Measurements from ENCODE around the gene MTX1. TPM values are rescaled to one million over a fixed set of nuclear protein-coding genes. Genes with fewer than 3 reads are reported as not detected.

The MTX1 gene
- total and polyA plus RNA-seq, 2 donors (not counting 1 experiment from before 2014, with no cell fraction given), result 42.2 to 46.6 TPM

DNA sequence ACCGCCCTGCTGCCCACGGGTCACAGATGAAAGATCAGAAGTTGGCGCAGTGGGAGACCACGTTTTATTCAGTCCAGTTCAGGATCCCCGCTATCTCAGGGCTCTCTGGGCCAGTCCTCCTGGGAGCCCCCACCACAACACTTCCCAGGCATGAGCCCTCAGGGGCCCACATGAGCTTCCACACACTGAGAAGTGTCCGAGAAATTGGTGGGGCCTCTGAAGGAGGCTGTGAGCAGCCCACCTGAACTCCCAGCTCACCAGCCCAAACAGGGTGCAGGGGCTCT lies 22.8 kb upstream of the MTX1 start:
- Histone ChIP-seq H2AFZ (ENCODE audit: low read length) (no peak overlapping the region), H3K9ac (ENCODE audit: insufficient read depth, low read length) (no peak overlapping the region), H4K20me1 (ENCODE audit: control insufficient read depth, extremely low read depth, insufficient read depth, low read length) (no peaks in the 10 kb centered on the region), H3K36me3 (ENCODE audit: control insufficient read depth, insufficient read depth, low read length) (peaks cover 5% of the 10 kb centered on the region), H3K4me3 (replicated peaks in 1 of 4; ENCODE audit: control extremely low read depth in 1 of 4, insufficient read depth in 1 of 4, low read depth in 3 of 4, low read length in 4 of 4) (no peak overlapping the region), H3K27ac (ENCODE audit: insufficient read depth, low read length) (no peak overlapping the region), H3K9me3 (ENCODE audit: control insufficient read depth, insufficient read depth, low read depth, low read length) (no peaks in the 10 kb centered on the region), H3K79me2 (ENCODE audit: control insufficient read depth, insufficient read depth, low read length) (no peaks in the 10 kb centered on the region), H3K27me3 (ENCODE audit: control insufficient read depth, insufficient read depth, low read length) (no peaks in the 10 kb centered on the region), H3K4me2 (ENCODE audit: extremely low read depth, insufficient read depth, low read length) (no peak overlapping the region), H3K4me1 (ENCODE audit: control insufficient read depth, extremely low read depth, insufficient read depth, low read length) (no peaks in the 10 kb centered on the region)
- DNase-seq (ENCODE audit: low read depth in 2 of 2), result no peak
- TF ChIP-seq EZH2 (IDR thresholded peaks at IDR 0.05; ENCODE audit: low read length, missing control alignments) (no peak), CTCF (conservative IDR thresholded peaks at IDR 0.05 in 1 of 2, IDR thresholded peaks at IDR 0.05 in 1 of 2; ENCODE audit: low read depth in 1 of 2, low read length in 2 of 2) (no peak)

DNA sequence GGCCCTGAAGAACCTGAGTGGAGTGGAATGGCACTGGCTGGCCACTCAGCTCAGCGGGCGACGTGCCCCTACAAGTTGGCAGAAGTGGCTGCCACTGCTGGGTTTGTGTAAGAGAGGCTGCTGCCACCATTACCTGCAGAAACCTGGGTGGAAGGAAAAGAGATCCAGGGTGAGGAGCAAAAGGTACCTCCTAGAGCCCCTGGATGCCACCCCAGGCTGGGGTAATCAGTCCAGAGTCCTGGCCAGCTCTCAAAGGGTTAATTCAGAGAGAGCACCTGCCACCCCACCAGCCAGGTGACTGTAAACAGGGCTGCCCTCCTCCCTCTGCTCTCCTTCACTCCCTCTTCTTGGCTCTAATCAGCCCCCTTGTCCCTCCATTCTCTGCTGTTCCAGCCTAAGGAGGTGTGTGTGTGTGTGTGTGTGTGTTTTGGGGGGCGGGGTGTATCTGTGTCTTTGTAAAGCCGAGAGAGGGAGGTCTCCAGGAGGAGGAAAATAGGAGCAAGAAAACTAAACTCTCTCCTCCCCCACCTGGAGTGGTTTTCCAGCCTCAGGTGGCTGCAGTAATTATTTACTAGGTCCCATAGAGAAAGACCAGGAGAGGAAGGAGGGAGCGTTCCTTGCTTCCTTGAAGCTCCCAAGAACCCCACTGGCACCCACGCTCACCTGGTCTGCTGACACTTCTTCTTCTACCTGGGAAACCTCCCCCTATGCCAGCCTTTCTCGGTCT lies 22.3 kb upstream of the MTX1 start:
- no peak for DNase-seq (ENCODE audit: low read depth in 2 of 2)
- H3K36me3 ChIP-seq (ENCODE audit: control insufficient read depth, insufficient read depth, low read length), result peaks cover 5% of the 10 kb centered on the region
- H3K9me3 ChIP-seq (ENCODE audit: control insufficient read depth, insufficient read depth, low read depth, low read length), result no peaks in the 10 kb centered on the region
- H3K4me3 ChIP-seq (replicated peaks in 1 of 4; ENCODE audit: control extremely low read depth in 1 of 4, insufficient read depth in 1 of 4, low read depth in 3 of 4, low read length in 4 of 4), result no peak overlapping the region
- H3K9ac ChIP-seq (ENCODE audit: insufficient read depth, low read length), result no peak overlapping the region
- no peaks in the 10 kb centered on the region for H3K79me2 ChIP-seq (ENCODE audit: control insufficient read depth, insufficient read depth, low read length)
- H3K4me1 ChIP-seq (ENCODE audit: control insufficient read depth, extremely low read depth, insufficient read depth, low read length), result no peaks in the 10 kb centered on the region
- no peaks in the 10 kb centered on the region for H3K27me3 ChIP-seq (ENCODE audit: control insufficient read depth, insufficient read depth, low read length)
- no peaks in the 10 kb centered on the region for H4K20me1 ChIP-seq (ENCODE audit: control insufficient read depth, extremely low read depth, insufficient read depth, low read length)
- H3K4me2 ChIP-seq (ENCODE audit: extremely low read depth, insufficient read depth, low read length), result no peak overlapping the region
- H3K27ac ChIP-seq (ENCODE audit: insufficient read depth, low read length), result no peak overlapping the region
- TF ChIP-seq CTCF (conservative IDR thresholded peaks at IDR 0.05 in 1 of 2, IDR thresholded peaks at IDR 0.05 in 1 of 2; ENCODE audit: low read depth in 1 of 2, low read length in 2 of 2), result no peak
- TF ChIP-seq EZH2 (IDR thresholded peaks at IDR 0.05; ENCODE audit: low read length, missing control alignments), result no peak
- H2AFZ ChIP-seq (ENCODE audit: low read length), result no peak overlapping the region

DNA sequence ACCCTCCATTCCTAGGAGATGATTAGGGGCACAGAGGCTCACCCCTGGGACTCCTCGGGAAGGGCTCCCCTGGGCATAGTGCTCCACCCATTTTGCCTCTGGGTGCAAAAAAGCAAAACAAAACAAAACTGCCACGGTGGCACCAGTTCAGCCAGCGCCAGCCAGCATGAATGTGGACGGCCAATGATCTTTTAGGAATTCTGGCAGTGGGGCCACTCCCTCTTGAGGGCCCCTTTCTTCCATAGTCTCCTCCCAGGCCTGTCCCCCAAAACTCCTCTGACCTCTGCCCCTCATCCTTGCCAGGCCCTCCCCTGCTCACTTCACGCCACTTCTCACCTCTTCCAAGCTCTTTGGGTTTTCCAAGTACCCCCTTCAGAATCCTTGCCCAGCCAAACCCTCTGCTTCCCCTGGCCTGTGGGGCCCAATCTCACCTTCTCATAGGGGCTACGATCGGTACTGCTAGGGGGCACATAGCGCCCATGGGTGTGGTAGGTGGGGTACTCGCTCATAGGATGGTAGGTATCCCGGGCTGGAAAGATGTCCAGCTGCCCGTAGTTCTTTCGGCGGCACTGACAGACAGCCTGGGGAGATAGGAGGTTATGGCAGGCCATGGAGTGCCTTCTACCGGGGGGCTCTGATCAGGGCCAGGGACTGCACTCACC lies 21.6 kb upstream of the MTX1 start:
- Histone ChIP-seq H4K20me1 (ENCODE audit: control insufficient read depth, extremely low read depth, insufficient read depth, low read length) (no peaks in the 10 kb centered on the region), H3K9ac (ENCODE audit: insufficient read depth, low read length) (no peak overlapping the region), H3K4me2 (ENCODE audit: extremely low read depth, insufficient read depth, low read length) (no peak overlapping the region), H3K79me2 (ENCODE audit: control insufficient read depth, insufficient read depth, low read length) (no peaks in the 10 kb centered on the region), H3K4me1 (ENCODE audit: control insufficient read depth, extremely low read depth, insufficient read depth, low read length) (no peaks in the 10 kb centered on the region), H2AFZ (ENCODE audit: low read length) (no peak overlapping the region), H3K27me3 (ENCODE audit: control insufficient read depth, insufficient read depth, low read length) (no peaks in the 10 kb centered on the region), H3K4me3 (replicated peaks in 1 of 4; ENCODE audit: control extremely low read depth in 1 of 4, insufficient read depth in 1 of 4, low read depth in 3 of 4, low read length in 4 of 4) (no peak overlapping the region), H3K36me3 (ENCODE audit: control insufficient read depth, insufficient read depth, low read length) (peaks cover 2% of the 10 kb centered on the region), H3K27ac (ENCODE audit: insufficient read depth, low read length) (no peak overlapping the region), H3K9me3 (ENCODE audit: control insufficient read depth, insufficient read depth, low read depth, low read length) (no peaks in the 10 kb centered on the region)
- TF ChIP-seq EZH2 (IDR thresholded peaks at IDR 0.05; ENCODE audit: low read length, missing control alignments) (no peak), CTCF (conservative IDR thresholded peaks at IDR 0.05 in 1 of 2, IDR thresholded peaks at IDR 0.05 in 1 of 2; ENCODE audit: low read depth in 1 of 2, low read length in 2 of 2) (no peak)
- DNase-seq (ENCODE audit: low read depth in 2 of 2), result no peak
